Panc1 (cell line): ENCODE data around the gene TMEM51. TPM values are rescaled to one million over a fixed set of nuclear protein-coding genes. Genes with fewer than 3 reads are reported as not detected.

Experiments used
- ATAC-seq: fragments of 200-7000 bp; cut with Tn5 transposase; 2 replicates; pipeline ENCODE4 v1.9.1; 2020; ENCODE audit warnings: mild to moderate bottlenecking, moderate library complexity
- BruUV-seq: library from RNA; stranded (reverse); fragments of 400-500 nt; replicated peaks from 2 replicates; lab custom pipeline; 2021; lab: Mats Ljungman, UMichigan
- CTCF ChIA-PET: fragments of 300-600 bp; sonication (Branson Sonifier 250); formaldehyde crosslinking; loops from one replicate; lab custom pipeline; 2022; ENCODE audit warnings: antibody characterized with exemption; lab: Charles Lee
- POLR2A ChIA-PET: fragments of 300-600 bp; sonication (Branson Sonifier 250); formaldehyde crosslinking; loops from one replicate; lab custom pipeline; 2022; ENCODE audit warnings: antibody characterized with exemption; lab: Charles Lee
- DNase-seq: peaks from one replicate; pipeline ENCODE4 v3.0.0-alpha.2; 2010; ENCODE audit warnings: low read depth, low spot score
- H3K27ac ChIP-seq: 2 replicates; pipeline ENCODE4 v1.5.1; 2011; ENCODE audit warnings: mild to moderate bottlenecking, low read length, inconsistent platforms
- H3K27me3 ChIP-seq: fragments of 200-500 bp; sonication (Bioruptor generic); 2 replicates; pipeline ENCODE4 v1.6.0; 2014; ENCODE audit warnings: low read length, inconsistent platforms; ENCODE audit not compliant: control insufficient read depth, insufficient read depth
- H3K36me3 ChIP-seq: fragments of 200-500 bp; sonication (Bioruptor generic); 2 replicates; pipeline ENCODE4 v1.5.1; 2014; ENCODE audit warnings: inconsistent platforms, mild to moderate bottlenecking, low read length, moderate library complexity; ENCODE audit not compliant: control insufficient read depth, insufficient read depth
- H3K4me1 ChIP-seq: 2 replicates; pipeline ENCODE4 v1.5.1; 2011; ENCODE audit warnings: inconsistent platforms, mild to moderate bottlenecking, low read length, moderate library complexity; ENCODE audit not compliant: control insufficient read depth, insufficient read depth
- H3K4me3 ChIP-seq, 2 experiments: 2 replicates each; pipeline ENCODE4 v1.5.1; 2011 to 2012; ENCODE audit warnings: low read depth in 2 of 2, low read length in 2 of 2, mild to moderate bottlenecking in 2 of 2, inconsistent platforms in 1 of 2, moderate library complexity in 1 of 2
- H3K9me3 ChIP-seq: fragments of 200-500 bp; sonication (Bioruptor generic); 2 replicates; pipeline ENCODE4 v1.5.1; 2014; ENCODE audit warnings: low read depth, mild to moderate bottlenecking, inconsistent platforms, low read length, moderate library complexity; ENCODE audit not compliant: control insufficient read depth, insufficient read depth
- CTCF ChIP-seq: fragments of 450-650 bp; IDR thresholded peaks from 2 replicates; pipeline ENCODE4 v1.5.1; 2017; ENCODE audit warnings: mild to moderate bottlenecking
- POLR2AphosphoS5 ChIP-seq: IDR thresholded peaks from 2 replicates; pipeline ENCODE4 v1.6.1; 2012; ENCODE audit warnings: mild to moderate bottlenecking, low read depth, low read length, moderate library complexity
- REST ChIP-seq, 2 experiments: IDR thresholded peaks; 2 replicates each; pipeline ENCODE4 v1.6.1; 2011 to 2012; ENCODE audit warnings: low read depth in 2 of 2, control low read depth in 1 of 2, low read length in 1 of 2, mild to moderate bottlenecking in 1 of 2, moderate library complexity in 1 of 2; ENCODE audit not compliant: insufficient read depth in 1 of 2
- SIN3A ChIP-seq: IDR thresholded peaks from 2 replicates; pipeline ENCODE4 v1.6.1; 2012; ENCODE audit warnings: low read depth, mild to moderate bottlenecking, low read length, moderate library complexity, borderline replicate concordance; ENCODE audit not compliant: insufficient read depth
- TCF7L2 ChIP-seq: IDR thresholded peaks from 2 replicates; pipeline ENCODE4 v1.6.1; 2011; ENCODE audit warnings: mild to moderate bottlenecking, low read depth, low read length, inconsistent platforms
- in situ Hi-C: cut with HindIII; loops from 2 replicates; pipeline ENCODE4 v1.10.0; 2016; ENCODE audit warnings: low sequenced_read_pairs, low pct_unique_long_range_greater_than_20kb
- intact Hi-C: fragments of 100-400 bp; cut with micrococcal nuclease; formaldehyde crosslinking; loops from one replicate; pipeline ENCODE4 v1.10.0; 2022; ENCODE audit not compliant: unreplicated experiment
- total RNA-seq: library from RNA; stranded (reverse); gene quantifications from one replicate; pipeline ENCODE4 v1.2.1, GENCODE V29; 2021; ENCODE audit not compliant: unreplicated experiment

The TMEM51 gene
- total RNA-seq, 1 experiment from 2014 or later: 25.8 TPM

GRCh38 chr1:15113146-15113545 lies 40.4 kb upstream of the TMEM51 start:
- ATAC-seq (no peak), DNase-seq (no peak)
- in situ Hi-C loops: no loop called here
- Histone ChIP-seq H3K27me3 (no peaks in the 10 kb centered on the region), H3K4me3 (no peak overlapping the region), H3K27ac (no peak overlapping the region), H3K4me1 (no peaks in the 10 kb centered on the region), H3K36me3 (no peaks in the 10 kb centered on the region), H3K9me3 (no peaks in the 10 kb centered on the region)
- ChIA-PET POLR2A (no interaction called here), CTCF (no interaction called here)
- TF ChIP-seq SIN3A: no peak
- no peak for TF ChIP-seq POLR2AphosphoS5
- TF ChIP-seq TCF7L2: no peak
- TF ChIP-seq REST (IDR thresholded peaks at IDR 0.05; ENCODE audit: insufficient read depth in 1 of 2, low read depth in 2 of 2, low read length in 1 of 2): no peak
- TF ChIP-seq CTCF: no peak
- no TSS peak for BruUV-seq
- intact Hi-C loops: no loop called here

- ChIA-PET CTCF (no interaction called here), POLR2A (no interaction called here)
- in situ Hi-C loops: no loop called here
- Histone ChIP-seq H3K36me3 (no peaks in the 10 kb centered on the region), H3K4me3 (no peak overlapping the region), H3K27ac (no peak overlapping the region), H3K9me3 (no peaks in the 10 kb centered on the region), H3K4me1 (no peaks in the 10 kb centered on the region), H3K27me3 (no peaks in the 10 kb centered on the region)
- no TSS peak for BruUV-seq
- DNase-seq: no peak
- no peak; the same call in 1 of the 2 replicates for ATAC-seq
- intact Hi-C loops: no loop called here
- TF ChIP-seq SIN3A (no peak), TCF7L2 (no peak), REST (IDR thresholded peaks at IDR 0.05; ENCODE audit: insufficient read depth in 1 of 2, low read depth in 2 of 2, low read length in 1 of 2) (no peak), POLR2AphosphoS5 (no peak), CTCF (no peak)
Measured at GRCh38 chr1:15114884-15115283, 38.7 kb upstream of the TMEM51 start.
